Progenitor cell of endocrine pancreas (in vitro differentiated cells): ENCODE data around the gene PTK7. TPM values are rescaled to one million over a fixed set of nuclear protein-coding genes. Genes with fewer than 3 reads are reported as not detected.
A peak's percentile ranks its signal among the peaks of the same experiment; 100 is the strongest.

Source experiments
- DNase-seq: peaks from one replicate; pipeline ENCODE4 v3.0.0; 2021; ENCODE audit warnings: low spot score; ENCODE audit not compliant: unreplicated experiment
- H3K27ac Mint-ChIP-seq: 2 replicates; pipeline ENCODE4 v1.8.0; 2021; ENCODE audit warnings: mild to moderate bottlenecking, moderate library complexity, mixed read lengths
- H3K27me3 Mint-ChIP-seq: 2 replicates; pipeline ENCODE4 v1.8.0; 2021; ENCODE audit warnings: mixed read lengths
- H3K36me3 Mint-ChIP-seq: 2 replicates; pipeline ENCODE4 v1.8.0; 2022; ENCODE audit warnings: mixed read lengths; ENCODE audit not compliant: insufficient read depth
- H3K4me1 Mint-ChIP-seq: 2 replicates; pipeline ENCODE4 v1.8.0; 2021; ENCODE audit warnings: low read depth, mixed read lengths
- H3K4me3 Mint-ChIP-seq: 2 replicates; pipeline ENCODE4 v1.8.0; 2021; ENCODE audit warnings: low read depth, mild to moderate bottlenecking, moderate library complexity, mixed read lengths
- H3K9me3 Mint-ChIP-seq: 2 replicates; pipeline ENCODE4 v1.8.0; 2021; ENCODE audit warnings: low read depth, mixed read lengths
- total RNA-seq: library from RNA; stranded (reverse); gene quantifications from 2 replicates; pipeline ENCODE4 v1.2.1, GENCODE V29; 2021
- TF ChIP-seq, protein P1 (sequence below): fragments of 200-600 bp; sonication (generic); IDR thresholded peaks from one replicate; pipeline ENCODE4 v1.5.0; 2021; ENCODE audit warnings: antibody characterized with exemption, mild to moderate bottlenecking; ENCODE audit not compliant: unreplicated experiment

Gene PTK7
- total RNA-seq, 1 donor from 2014 or later = 141 TPM

DNA sequence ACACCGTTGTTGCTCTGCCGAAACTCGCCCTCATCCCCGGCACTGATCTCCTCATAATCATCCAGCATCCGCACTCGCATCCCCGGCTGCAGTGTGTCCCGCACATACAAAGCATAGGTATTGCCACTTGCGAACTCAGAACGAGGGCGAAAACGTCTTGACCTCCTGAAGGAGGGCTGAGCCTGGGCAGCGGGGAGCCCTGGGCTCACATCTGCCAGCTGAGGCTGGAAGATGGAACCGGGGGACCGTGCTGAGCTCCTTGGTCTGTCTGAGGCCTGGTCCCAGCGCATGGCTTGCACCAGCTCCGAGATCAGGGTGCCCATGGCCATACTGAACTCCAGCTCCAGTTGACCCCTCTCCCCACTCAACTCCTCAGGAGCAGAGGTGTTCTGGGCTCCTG lies 25.1 kb upstream of the PTK7 start:
- Mint-ChIP-seq H3K9me3 (no peaks in the 10 kb centered on the region), H3K4me3 (no peak overlapping the region), H3K36me3 (peaks cover 20% of the 10 kb centered on the region), H3K4me1 (peaks cover 23% of the 10 kb centered on the region), H3K27ac (peak overlapping the region; percentile 68), H3K27me3 (no peaks in the 10 kb centered on the region)
- no peak for DNase-seq
- TF ChIP-seq, protein P1, sequence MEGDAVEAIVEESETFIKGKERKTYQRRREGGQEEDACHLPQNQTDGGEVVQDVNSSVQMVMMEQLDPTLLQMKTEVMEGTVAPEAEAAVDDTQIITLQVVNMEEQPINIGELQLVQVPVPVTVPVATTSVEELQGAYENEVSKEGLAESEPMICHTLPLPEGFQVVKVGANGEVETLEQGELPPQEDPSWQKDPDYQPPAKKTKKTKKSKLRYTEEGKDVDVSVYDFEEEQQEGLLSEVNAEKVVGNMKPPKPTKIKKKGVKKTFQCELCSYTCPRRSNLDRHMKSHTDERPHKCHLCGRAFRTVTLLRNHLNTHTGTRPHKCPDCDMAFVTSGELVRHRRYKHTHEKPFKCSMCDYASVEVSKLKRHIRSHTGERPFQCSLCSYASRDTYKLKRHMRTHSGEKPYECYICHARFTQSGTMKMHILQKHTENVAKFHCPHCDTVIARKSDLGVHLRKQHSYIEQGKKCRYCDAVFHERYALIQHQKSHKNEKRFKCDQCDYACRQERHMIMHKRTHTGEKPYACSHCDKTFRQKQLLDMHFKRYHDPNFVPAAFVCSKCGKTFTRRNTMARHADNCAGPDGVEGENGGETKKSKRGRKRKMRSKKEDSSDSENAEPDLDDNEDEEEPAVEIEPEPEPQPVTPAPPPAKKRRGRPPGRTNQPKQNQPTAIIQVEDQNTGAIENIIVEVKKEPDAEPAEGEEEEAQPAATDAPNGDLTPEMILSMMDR = no peak

DNA sequence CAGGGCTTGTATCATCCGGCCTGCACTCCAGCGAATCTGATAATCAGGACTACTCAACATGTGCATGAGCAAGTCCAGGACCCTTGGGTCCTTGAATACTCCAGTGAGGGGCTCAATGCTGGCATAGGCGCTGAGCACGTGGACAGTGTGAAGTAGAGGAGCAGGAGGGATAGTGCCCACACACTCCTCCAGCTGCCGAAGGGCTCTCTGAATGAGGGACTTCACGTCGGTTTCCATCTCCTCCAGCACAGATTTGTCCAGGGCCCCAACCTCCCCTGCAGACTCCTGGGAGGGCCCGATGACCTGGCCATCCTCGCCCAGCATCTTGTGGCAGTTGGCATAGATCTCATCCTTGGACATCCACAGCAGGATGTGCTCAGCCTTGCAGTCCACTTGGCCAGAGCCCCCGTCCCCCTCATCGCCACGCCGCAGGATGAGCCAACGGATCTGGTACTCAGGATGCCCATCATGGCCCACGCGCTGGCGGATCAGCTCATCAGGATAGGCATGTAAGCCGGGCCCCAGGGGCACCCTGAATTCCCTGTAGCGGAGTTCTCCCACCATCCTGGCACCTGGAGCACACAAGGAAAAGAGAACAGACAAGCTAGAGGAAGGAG lies 23.8 kb upstream of the PTK7 start:
- H3K27me3 Mint-ChIP-seq = no peaks in the 10 kb centered on the region
- peak overlapping the region; percentile 92 for H3K27ac Mint-ChIP-seq
- DNase-seq = no peak
- H3K4me3 Mint-ChIP-seq = peak overlapping the region; percentile 95
- TF ChIP-seq, protein P1 = no peak
- no peaks in the 10 kb centered on the region for H3K9me3 Mint-ChIP-seq
- peaks cover 23% of the 10 kb centered on the region for H3K4me1 Mint-ChIP-seq
- H3K36me3 Mint-ChIP-seq = peaks cover 14% of the 10 kb centered on the region

DNA sequence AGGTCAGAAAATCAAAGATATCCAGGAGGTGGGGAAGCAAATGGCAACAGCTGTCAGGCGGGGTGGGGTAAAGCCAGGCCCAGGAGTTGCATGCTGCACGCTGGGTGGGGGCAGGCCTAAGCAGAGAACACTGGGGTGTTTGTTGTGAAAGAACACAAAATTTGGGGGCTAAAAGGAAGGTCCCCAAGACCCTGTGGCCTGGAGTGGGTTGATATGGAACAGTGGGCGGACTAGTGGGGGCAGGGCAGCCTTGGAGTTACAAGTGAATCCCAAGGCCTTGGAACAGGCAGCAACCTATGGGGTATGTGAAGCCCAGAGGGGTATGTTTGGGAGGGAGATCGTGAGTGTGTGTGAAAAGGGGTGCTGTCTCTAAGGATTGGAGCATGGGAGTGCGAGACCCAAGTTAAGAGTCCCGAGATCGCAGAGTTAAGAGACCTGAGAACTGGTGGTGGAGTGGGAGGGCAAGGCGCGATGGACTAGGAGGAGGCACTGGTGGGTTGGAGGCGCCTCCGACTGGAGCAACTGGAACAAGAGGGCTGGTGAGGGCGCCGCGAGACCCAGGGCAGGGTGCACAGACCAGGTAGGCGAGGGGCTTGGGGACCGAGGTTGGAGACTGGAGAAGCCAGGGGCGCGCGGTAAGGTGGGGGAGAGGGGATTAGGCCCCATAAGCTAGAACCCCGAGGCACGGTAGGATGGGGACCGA lies 23.1 kb upstream of the PTK7 start:
- peak overlapping the region; percentile 92 for H3K27ac Mint-ChIP-seq
- peaks cover 13% of the 10 kb centered on the region for H3K36me3 Mint-ChIP-seq
- no peak for DNase-seq
- H3K9me3 Mint-ChIP-seq = no peaks in the 10 kb centered on the region
- peaks cover 23% of the 10 kb centered on the region for H3K4me1 Mint-ChIP-seq
- peak overlapping the region; percentile 95 for H3K4me3 Mint-ChIP-seq
- no peaks in the 10 kb centered on the region for H3K27me3 Mint-ChIP-seq
- TF ChIP-seq, protein P1 = no peak

DNA sequence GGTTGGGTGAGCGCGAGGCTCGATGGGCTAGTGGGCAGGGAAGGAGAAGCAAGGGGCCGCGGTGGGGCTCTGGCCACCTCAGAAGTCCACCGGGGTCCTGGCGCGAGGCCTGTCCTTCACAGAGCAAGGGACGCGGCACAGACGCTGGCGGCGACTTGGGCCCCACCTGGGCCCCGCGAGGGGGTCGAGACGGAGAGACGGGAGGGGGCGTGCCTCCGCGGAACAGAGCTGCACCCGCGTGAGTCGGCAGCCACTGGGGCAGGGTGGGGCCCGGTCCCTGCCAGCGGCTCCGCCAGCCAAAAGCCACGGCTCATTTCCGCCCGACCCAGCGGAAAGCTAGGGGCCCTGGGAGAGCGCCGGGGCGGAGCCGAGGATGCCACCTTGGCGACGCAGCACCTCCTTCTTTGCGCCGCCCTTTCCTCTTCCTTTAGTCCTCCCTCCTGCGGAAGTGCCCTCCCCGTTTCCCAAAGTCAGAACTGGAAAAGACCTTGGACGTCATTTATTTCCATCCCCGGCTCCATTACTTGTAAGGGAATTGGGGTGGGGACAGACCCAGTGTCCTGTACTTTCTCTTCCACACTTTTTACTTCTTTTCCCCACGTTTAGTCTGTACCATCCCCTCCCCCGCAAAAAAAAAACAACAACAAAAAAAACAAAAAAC lies 22.4 kb upstream of the PTK7 start, which contains the start of gene CUL7:
TSS of gene CUL7 (minus strand) at position 307 of the 661 bp plus-strand sequence. CDS start 1,063 bp downstream, outside the sequence.
- Mint-ChIP-seq H3K27me3 (no peaks in the 10 kb centered on the region), H3K36me3 (peaks cover 13% of the 10 kb centered on the region), H3K27ac (peak within 1 kb of the TSS; percentile 92)

More for the DNA sequence above, 22.4 kb upstream of the PTK7 start, which contains the start of gene CUL7:
- peak; percentile 74 for DNase-seq
- Mint-ChIP-seq H3K4me1 (peaks cover 28% of the 10 kb centered on the region), H3K9me3 (no peaks in the 10 kb centered on the region), H3K4me3 (peak within 1 kb of the TSS; percentile 95)
- TF ChIP-seq, protein P1 = no peak
